MCF 10A (cell line): ENCODE data around the gene KCNH6. TPM values are rescaled to one million over a fixed set of nuclear protein-coding genes. Genes with fewer than 3 reads are reported as not detected.
A peak's percentile ranks its signal among the peaks of the same experiment; 100 is the strongest.

Source experiments
- BruUV-seq: library from RNA; stranded (reverse); fragments of 400-500 nt; replicated peaks from 2 replicates; lab custom pipeline; 2021; lab: Mats Ljungman, UMichigan
- CTCF ChIA-PET: fragments of 300-600 bp; sonication (Branson Sonifier 250); formaldehyde crosslinking; extraction: SDS; loops from one replicate; lab custom pipeline; 2021; ENCODE audit warnings: antibody characterized with exemption, inconsistent platforms; lab: Yijun Ruan, JAX
- POLR2A ChIA-PET: fragments of 300-600, 350-650 bp; sonication (Branson Sonifier 250); formaldehyde crosslinking; extraction: SDS; loops from one replicate; lab custom pipeline; 2020; ENCODE audit warnings: antibody characterized with exemption, inconsistent platforms; lab: Yijun Ruan, JAX
- DNase-seq: peaks from one replicate; pipeline ENCODE4 v3.0.0-alpha.2; 2018; ENCODE audit not compliant: unreplicated experiment
- H3K27ac Mint-ChIP-seq: one replicate; pipeline ENCODE4 v1.8.0; 2022; ENCODE audit warnings: mild to moderate bottlenecking, low read depth, mixed read lengths; ENCODE audit not compliant: unreplicated experiment
- H3K27me3 Mint-ChIP-seq: one replicate; pipeline ENCODE4 v1.8.0; 2022; ENCODE audit warnings: mixed read lengths; ENCODE audit not compliant: insufficient read depth, unreplicated experiment
- H3K36me3 Mint-ChIP-seq: one replicate; pipeline ENCODE4 v1.8.0; 2022; ENCODE audit warnings: mild to moderate bottlenecking, moderate library complexity, mixed read lengths; ENCODE audit not compliant: insufficient read depth, unreplicated experiment
- H3K4me1 Mint-ChIP-seq: one replicate; pipeline ENCODE4 v1.8.0; 2022; ENCODE audit warnings: mixed read lengths; ENCODE audit not compliant: insufficient read depth, unreplicated experiment
- H3K4me3 Mint-ChIP-seq: one replicate; pipeline ENCODE4 v1.8.0; 2022; ENCODE audit warnings: mild to moderate bottlenecking, moderate library complexity, mixed read lengths; ENCODE audit not compliant: unreplicated experiment
- H3K9me3 Mint-ChIP-seq: one replicate; pipeline ENCODE4 v1.8.0; 2022; ENCODE audit warnings: mixed read lengths; ENCODE audit not compliant: unreplicated experiment
- CTCF ChIP-seq: fragments of 200-600 bp; IDR thresholded peaks from one replicate; pipeline ENCODE4 v1.8.0; 2022; ENCODE audit warnings: antibody characterized with exemption, mild to moderate bottlenecking; ENCODE audit not compliant: unreplicated experiment
- intact Hi-C: fragments of 100-400 bp; cut with micrococcal nuclease; formaldehyde crosslinking; loops from 2 replicates; pipeline ENCODE4 v1.14.1; 2022
- total RNA-seq: library from RNA; stranded (reverse); gene quantifications from 2 replicates; pipeline ENCODE4 v1.2.3, GENCODE V29; 2022

Gene KCNH6
- total RNA-seq, 1 experiment from 2014 or later = not detected

- TF ChIP-seq CTCF = no peak
- intact Hi-C loops = loop anchor here (2.0 kb wide), 1 partner anchor 43 kb away; no protein-coding TSS in a partner anchor
- Mint-ChIP-seq H3K27ac (no peak overlapping the region), H3K9me3 (no peaks in the 10 kb centered on the region), H3K36me3 (no peaks in the 10 kb centered on the region), H3K4me3 (peak overlapping the region; percentile 63), H3K27me3 (no peaks in the 10 kb centered on the region), H3K4me1 (no peaks in the 10 kb centered on the region)
- BruUV-seq = no TSS peak
- ChIA-PET CTCF (interaction anchor here (0.6 to 6.9 kb wide), 24 partner anchors 9 to 508 kb away, joined by 3 to 216 read pairs (median 6); partner anchors contain the start of genes CYB561 and TACO1), POLR2A (interaction anchor here (1.2 to 2.8 kb wide), 6 partner anchors 17 to 144 kb away, joined by 5 to 24 read pairs (median 12); partner anchors contain the start of genes CYB561 and MAP3K3)
- DNase-seq = no peak
Measured at GRCh38 chr17:63477480-63478440, 45.4 kb upstream of the KCNH6 start.

- TF ChIP-seq CTCF = peak; percentile 88
- peak; percentile 91 for DNase-seq
- intact Hi-C loops = loop anchor here (1.0 to 2.0 kb wide), 3 partner anchors 33 to 54 kb away; partner anchors contain the start of gene CYB561
- Mint-ChIP-seq H3K27ac (no peak overlapping the region), H3K27me3 (no peaks in the 10 kb centered on the region), H3K9me3 (no peaks in the 10 kb centered on the region), H3K4me3 (no peak overlapping the region), H3K36me3 (no peaks in the 10 kb centered on the region), H3K4me1 (no peaks in the 10 kb centered on the region)
- CTCF ChIA-PET = interaction anchor here (0.5 to 6.9 kb wide), 36 partner anchors 7 to 509 kb away, joined by 3 to 216 read pairs (median 4); partner anchors contain the start of genes CYB561 and TACO1
- BruUV-seq = no TSS peak
- POLR2A ChIA-PET = interaction anchor here (0.6 to 2.8 kb wide), 10 partner anchors 8 to 143 kb away, joined by 3 to 24 read pairs (median 6); partner anchors contain the start of genes CYB561 and MAP3K3
Measured at GRCh38 chr17:63478814-63479494, 44.2 kb upstream of the KCNH6 start.

- intact Hi-C loops = loop anchor here (1.0 to 2.0 kb wide), 3 partner anchors 33 to 54 kb away; partner anchors contain the start of gene CYB561
Measured at GRCh38 chr17:63479495-63480184, 43.5 kb upstream of the KCNH6 start.

More at GRCh38 chr17:63479495-63480184, 43.5 kb upstream of the KCNH6 start:
- H3K36me3 Mint-ChIP-seq = no peaks in the 10 kb centered on the region
- POLR2A ChIA-PET = interaction anchor here (0.7 to 2.8 kb wide), 8 partner anchors 19 to 122 kb away, joined by 3 to 24 read pairs (median 4); partner anchors contain the start of gene CYB561
- BruUV-seq = no TSS peak
- CTCF ChIA-PET = interaction anchor here (0.5 to 6.9 kb wide), 26 partner anchors 8 to 351 kb away, joined by 3 to 216 read pairs (median 6); partner anchors contain the start of gene CYB561
- H3K9me3 Mint-ChIP-seq = no peaks in the 10 kb centered on the region
- H3K4me3 Mint-ChIP-seq = no peak overlapping the region
- H3K4me1 Mint-ChIP-seq = no peaks in the 10 kb centered on the region
- no peak overlapping the region for H3K27ac Mint-ChIP-seq
- no peaks in the 10 kb centered on the region for H3K27me3 Mint-ChIP-seq
- DNase-seq = no peak
- no peak for TF ChIP-seq CTCF
